Body of pancreas (tissue), 4 donors: Measurements from ENCODE around the gene E2F6.

ENCODE experiments used
- POLR2A ChIP-seq, 3 donors: fragments of 450-650 bp; IDR thresholded peaks; one replicate each; pipeline ENCODE4 v1.6.1; 2016; ENCODE audit warnings: antibody characterized with exemption in 3 of 3, mild to moderate bottlenecking in 2 of 3
- TF ChIP-seq, protein P1 (sequence below), 7 experiments: fragments of 450-650 bp in 4 of 7; fragments of 200-600 bp in 3 of 7; sonication (generic) in 3 of 7; IDR thresholded peaks; one replicate each; pipeline ENCODE4 v1.5.1; 2016 to 2019; ENCODE audit warnings: antibody characterized with exemption in 7 of 7

DNA sequence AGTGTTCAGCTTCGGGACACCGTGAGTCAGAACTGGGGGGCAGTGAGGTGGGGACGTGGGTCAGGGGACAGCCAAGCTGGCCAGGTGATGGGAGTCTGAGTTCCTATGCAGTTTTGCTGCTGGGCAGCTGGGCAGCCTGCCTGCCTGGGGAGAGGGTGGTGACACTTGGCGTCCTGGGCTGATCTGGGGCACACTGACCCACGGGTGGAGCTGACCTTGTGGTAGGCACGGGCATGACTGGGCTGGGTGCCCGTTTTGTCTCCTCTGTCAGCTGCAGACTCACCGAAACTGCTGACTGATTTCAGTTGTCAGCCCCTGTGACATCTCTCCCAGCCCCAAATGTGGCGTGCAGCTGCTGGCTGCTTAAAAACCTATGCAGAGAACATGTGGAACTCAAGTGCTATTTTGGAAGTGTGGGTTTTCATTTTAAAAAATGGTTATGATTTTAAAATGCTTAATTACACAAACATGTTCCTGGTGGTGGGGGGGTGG lies 32.6 kb upstream of the E2F6 start:
- TF ChIP-seq POLR2A (IDR thresholded peaks at IDR 0.05): no peak
- TF ChIP-seq, protein P1, sequence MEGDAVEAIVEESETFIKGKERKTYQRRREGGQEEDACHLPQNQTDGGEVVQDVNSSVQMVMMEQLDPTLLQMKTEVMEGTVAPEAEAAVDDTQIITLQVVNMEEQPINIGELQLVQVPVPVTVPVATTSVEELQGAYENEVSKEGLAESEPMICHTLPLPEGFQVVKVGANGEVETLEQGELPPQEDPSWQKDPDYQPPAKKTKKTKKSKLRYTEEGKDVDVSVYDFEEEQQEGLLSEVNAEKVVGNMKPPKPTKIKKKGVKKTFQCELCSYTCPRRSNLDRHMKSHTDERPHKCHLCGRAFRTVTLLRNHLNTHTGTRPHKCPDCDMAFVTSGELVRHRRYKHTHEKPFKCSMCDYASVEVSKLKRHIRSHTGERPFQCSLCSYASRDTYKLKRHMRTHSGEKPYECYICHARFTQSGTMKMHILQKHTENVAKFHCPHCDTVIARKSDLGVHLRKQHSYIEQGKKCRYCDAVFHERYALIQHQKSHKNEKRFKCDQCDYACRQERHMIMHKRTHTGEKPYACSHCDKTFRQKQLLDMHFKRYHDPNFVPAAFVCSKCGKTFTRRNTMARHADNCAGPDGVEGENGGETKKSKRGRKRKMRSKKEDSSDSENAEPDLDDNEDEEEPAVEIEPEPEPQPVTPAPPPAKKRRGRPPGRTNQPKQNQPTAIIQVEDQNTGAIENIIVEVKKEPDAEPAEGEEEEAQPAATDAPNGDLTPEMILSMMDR (IDR thresholded peaks at IDR 0.05): peak in 3 of 7 experiments; percentile 6 to 12 (median 11)
